Breast epithelium (tissue), 3 donors: Measurements from ENCODE around the gene RGR.

ENCODE experiments used
- POLR2A ChIP-seq: fragments of 450-650 bp; IDR thresholded peaks from one replicate; pipeline ENCODE4 v1.6.1; 2016; ENCODE audit warnings: antibody characterized with exemption, mild to moderate bottlenecking, moderate library complexity
- TF ChIP-seq, protein P1 (sequence below), 3 donors: fragments of 450-650 bp; IDR thresholded peaks; one replicate each; pipeline ENCODE4 v1.5.1; 2016 to 2017; ENCODE audit warnings: antibody characterized with exemption in 3 of 3, mild to moderate bottlenecking in 3 of 3, moderate library complexity in 3 of 3

DNA sequence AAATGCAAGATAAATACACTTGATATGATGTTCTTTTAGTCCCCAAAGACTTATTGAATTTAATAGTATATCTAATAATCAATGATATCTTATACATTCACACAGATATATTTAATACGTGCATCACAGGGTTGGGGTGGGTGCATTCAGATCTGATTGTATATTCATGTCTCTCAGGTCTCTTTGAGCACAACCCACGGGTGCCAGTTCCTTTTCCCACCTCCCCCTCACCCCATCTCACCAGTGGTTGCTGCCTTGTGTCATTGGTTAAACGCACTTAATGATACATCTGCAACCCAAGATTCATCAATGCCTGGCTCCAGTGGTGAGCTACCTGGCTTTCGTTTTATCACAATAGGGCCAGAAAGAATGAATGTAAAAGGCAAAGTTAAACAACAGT is 9.8 kb upstream of the RGR start:
- TF ChIP-seq, protein P1, sequence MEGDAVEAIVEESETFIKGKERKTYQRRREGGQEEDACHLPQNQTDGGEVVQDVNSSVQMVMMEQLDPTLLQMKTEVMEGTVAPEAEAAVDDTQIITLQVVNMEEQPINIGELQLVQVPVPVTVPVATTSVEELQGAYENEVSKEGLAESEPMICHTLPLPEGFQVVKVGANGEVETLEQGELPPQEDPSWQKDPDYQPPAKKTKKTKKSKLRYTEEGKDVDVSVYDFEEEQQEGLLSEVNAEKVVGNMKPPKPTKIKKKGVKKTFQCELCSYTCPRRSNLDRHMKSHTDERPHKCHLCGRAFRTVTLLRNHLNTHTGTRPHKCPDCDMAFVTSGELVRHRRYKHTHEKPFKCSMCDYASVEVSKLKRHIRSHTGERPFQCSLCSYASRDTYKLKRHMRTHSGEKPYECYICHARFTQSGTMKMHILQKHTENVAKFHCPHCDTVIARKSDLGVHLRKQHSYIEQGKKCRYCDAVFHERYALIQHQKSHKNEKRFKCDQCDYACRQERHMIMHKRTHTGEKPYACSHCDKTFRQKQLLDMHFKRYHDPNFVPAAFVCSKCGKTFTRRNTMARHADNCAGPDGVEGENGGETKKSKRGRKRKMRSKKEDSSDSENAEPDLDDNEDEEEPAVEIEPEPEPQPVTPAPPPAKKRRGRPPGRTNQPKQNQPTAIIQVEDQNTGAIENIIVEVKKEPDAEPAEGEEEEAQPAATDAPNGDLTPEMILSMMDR (IDR thresholded peaks at IDR 0.05): no peak
- no peak for TF ChIP-seq POLR2A
